Measurements from ENCODE around the gene LGR6. TPM values are rescaled to one million over a fixed set of nuclear protein-coding genes. Genes with fewer than 3 reads are reported as not detected.

LGR6 gene
- total RNA-seq, 4 donors from 2014 or later, result 0.15 TPM; not detected in 3

DNA sequence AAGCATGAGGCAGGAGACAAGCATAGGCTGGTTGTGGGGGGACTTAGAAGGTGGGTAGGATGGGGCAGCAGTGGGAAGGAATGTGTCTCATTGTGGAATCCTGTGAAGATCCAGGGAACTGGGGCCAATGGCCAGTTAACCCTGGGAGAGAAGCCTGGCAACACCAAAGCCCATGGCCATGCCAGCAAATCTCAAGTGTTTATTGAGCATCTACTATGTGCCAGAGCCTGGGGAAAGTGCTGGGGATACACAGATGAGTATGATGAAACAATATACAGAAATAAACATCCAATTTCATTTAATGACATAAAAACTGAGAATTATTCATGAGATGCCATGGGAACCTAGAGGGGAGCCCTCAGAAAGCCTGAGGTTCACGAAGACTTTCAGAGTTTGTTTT, 17.4 kb downstream of the LGR6 start:
- DNase-seq (no peak), ATAC-seq (no peak)
- intact Hi-C loops (cut with DNase I; ENCODE audit: low total_unique reads), result no loop called here
- Histone ChIP-seq H3K27me3 (peaks cover 30 to 37% (median 30%) of the 10 kb centered on the region in 3 donors), H3K36me3 (no peaks in the 10 kb centered on the region), H3K27ac (no peak overlapping the region), H3K4me1 (no peaks in the 10 kb centered on the region), H3K9me3 (no peaks in the 10 kb centered on the region), H3K4me3 (no peak overlapping the region)
- TF ChIP-seq, protein P1, sequence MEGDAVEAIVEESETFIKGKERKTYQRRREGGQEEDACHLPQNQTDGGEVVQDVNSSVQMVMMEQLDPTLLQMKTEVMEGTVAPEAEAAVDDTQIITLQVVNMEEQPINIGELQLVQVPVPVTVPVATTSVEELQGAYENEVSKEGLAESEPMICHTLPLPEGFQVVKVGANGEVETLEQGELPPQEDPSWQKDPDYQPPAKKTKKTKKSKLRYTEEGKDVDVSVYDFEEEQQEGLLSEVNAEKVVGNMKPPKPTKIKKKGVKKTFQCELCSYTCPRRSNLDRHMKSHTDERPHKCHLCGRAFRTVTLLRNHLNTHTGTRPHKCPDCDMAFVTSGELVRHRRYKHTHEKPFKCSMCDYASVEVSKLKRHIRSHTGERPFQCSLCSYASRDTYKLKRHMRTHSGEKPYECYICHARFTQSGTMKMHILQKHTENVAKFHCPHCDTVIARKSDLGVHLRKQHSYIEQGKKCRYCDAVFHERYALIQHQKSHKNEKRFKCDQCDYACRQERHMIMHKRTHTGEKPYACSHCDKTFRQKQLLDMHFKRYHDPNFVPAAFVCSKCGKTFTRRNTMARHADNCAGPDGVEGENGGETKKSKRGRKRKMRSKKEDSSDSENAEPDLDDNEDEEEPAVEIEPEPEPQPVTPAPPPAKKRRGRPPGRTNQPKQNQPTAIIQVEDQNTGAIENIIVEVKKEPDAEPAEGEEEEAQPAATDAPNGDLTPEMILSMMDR (IDR thresholded peaks at IDR 0.05 in 4 of 5, conservative IDR thresholded peaks at IDR 0.05 in 1 of 5), result no peak
- no peak for TF ChIP-seq POLR2A (IDR thresholded peaks at IDR 0.05)
- in situ Hi-C loops (cut with MboI; ENCODE audit: low sequenced_read_pairs in 4 of 4), result no loop called here

DNA sequence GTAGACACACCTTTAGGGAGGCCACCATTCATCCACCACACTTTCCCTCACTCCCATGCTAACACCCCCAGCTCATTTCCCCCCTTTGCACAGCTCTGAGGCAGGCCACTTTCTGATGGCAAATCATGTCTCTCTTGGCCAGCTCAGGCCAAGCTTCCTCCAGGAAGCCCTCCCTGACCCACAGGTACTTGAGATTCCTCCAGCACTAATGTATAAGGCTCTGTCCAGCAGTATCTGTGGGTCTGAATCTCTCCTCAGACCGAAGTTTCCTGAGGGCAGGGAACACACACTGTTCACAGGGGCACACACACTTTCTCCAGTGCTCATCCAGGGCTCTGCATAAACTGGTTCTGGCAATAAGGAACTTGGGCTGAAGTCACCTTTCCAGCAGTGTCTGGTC, 19.2 kb downstream of the LGR6 start:
- intact Hi-C loops (cut with DNase I; ENCODE audit: low total_unique reads), result no loop called here
- ATAC-seq (no peak), DNase-seq (no peak)
- Histone ChIP-seq H3K36me3 (no peaks in the 10 kb centered on the region), H3K27ac (no peak overlapping the region), H3K4me1 (no peaks in the 10 kb centered on the region), H3K9me3 (no peaks in the 10 kb centered on the region), H3K4me3 (no peak overlapping the region), H3K27me3 (peaks cover 30 to 39% (median 33%) of the 10 kb centered on the region in 3 donors)
- TF ChIP-seq, protein P1 (IDR thresholded peaks at IDR 0.05 in 4 of 5, conservative IDR thresholded peaks at IDR 0.05 in 1 of 5), result no peak
- TF ChIP-seq POLR2A (IDR thresholded peaks at IDR 0.05), result no peak
- in situ Hi-C loops (cut with MboI; ENCODE audit: low sequenced_read_pairs in 4 of 4), result no loop called here

DNA sequence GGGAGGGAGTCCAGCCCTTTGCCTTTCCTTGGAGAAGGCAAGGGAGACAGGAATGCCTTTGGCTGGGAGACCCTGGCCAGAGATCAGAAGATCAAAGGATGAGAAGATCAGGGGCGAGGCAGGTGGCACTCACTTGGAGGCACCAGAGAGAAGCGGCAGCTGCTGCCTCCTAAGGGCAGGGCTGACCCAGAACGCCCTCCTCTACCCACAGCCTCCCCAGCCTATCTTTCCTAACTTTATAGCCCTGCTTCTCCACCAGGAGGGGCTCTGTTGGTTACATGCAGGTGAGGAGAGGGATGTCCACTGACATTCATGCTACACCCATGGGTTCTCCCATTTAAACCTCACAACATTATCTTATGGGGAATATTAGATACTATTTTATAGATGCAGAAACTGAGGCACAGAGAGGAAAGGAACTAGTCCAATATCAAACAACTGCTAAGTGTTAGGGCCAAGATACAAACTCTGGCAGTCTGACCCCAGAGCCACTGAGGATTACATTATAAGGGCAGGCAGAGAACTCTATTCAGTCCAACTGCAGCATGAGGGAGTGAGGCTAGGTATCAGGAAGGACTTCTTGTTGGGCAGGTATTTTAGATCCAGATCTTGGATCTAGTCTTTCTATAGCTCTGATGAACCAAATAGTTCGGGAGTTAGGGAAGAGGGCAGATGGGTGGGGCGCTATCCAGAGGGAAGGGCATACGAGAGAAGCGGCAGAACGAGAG, 19.9 kb downstream of the LGR6 start:
- DNase-seq (no peak), ATAC-seq (no peak)
- H3K4me3 ChIP-seq, result peak overlapping the region in 1 of 4 donors; percentile 34
- H3K4me1 ChIP-seq, result no peaks in the 10 kb centered on the region
- in situ Hi-C loops (cut with MboI; ENCODE audit: low sequenced_read_pairs in 4 of 4) (no loop called here), intact Hi-C loops (cut with DNase I; ENCODE audit: low total_unique reads) (no loop called here)
- H3K27ac ChIP-seq, result no peak overlapping the region
- H3K27me3 ChIP-seq, result peaks cover 30 to 39% (median 33%) of the 10 kb centered on the region in 3 donors
- H3K36me3 ChIP-seq, result no peaks in the 10 kb centered on the region
- no peaks in the 10 kb centered on the region for H3K9me3 ChIP-seq
- TF ChIP-seq, protein P1 (IDR thresholded peaks at IDR 0.05 in 4 of 5, conservative IDR thresholded peaks at IDR 0.05 in 1 of 5), result no peak
- TF ChIP-seq POLR2A (IDR thresholded peaks at IDR 0.05), result no peak

DNA sequence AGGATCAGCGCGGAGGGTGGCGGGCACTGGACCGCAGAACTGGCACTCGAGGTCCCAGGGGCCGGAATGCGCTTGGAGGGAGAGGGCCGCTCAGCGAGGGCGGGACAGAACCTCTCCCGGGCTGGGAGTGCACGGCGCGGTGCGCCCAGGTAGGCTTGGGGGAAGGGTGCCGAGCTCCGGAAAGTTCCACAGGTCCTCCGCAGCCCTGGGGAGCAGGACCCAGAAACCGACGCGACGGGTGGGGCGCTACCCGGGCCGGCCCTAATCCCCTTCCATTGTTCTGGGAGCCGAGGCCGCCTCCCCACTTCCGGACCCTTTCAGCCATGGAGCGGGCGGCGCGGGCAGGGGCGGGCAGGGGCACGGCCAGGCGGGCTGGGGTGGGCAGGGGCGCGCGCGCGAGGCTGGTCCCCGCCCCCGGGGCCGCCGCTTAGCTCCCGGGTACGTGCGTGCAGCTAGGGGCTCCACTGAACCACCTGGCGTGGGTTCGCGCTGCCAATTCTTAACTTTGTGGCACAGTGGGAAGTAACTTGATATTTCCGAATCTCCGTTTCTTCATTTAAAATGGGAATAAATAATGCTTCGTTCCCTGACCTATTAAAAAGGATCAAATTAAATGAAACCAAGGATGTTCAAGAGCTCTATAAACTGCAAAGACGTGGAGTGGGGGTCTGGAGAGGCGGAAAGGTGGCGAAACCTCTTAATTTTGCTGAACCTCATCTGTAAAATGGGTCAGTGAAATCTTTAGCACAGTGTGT, 20.7 kb downstream of the LGR6 start:
- in situ Hi-C loops (cut with MboI; ENCODE audit: low sequenced_read_pairs in 4 of 4), result no loop called here
- intact Hi-C loops (cut with DNase I; ENCODE audit: low total_unique reads), result no loop called here
- ATAC-seq, result no peak

More for the DNA sequence above, 20.7 kb downstream of the LGR6 start:
- peak overlapping the region in 3 of 4 donors; percentile 25 to 34 (median 26) for H3K4me3 ChIP-seq
- H3K27me3 ChIP-seq, result peaks cover 30 to 41% (median 33%) of the 10 kb centered on the region in 3 donors
- H3K9me3 ChIP-seq, result no peaks in the 10 kb centered on the region
- H3K27ac ChIP-seq, result no peak overlapping the region
- H3K4me1 ChIP-seq, result no peaks in the 10 kb centered on the region
- H3K36me3 ChIP-seq, result no peaks in the 10 kb centered on the region
- TF ChIP-seq POLR2A (IDR thresholded peaks at IDR 0.05), result no peak
- TF ChIP-seq, protein P1 (IDR thresholded peaks at IDR 0.05 in 4 of 5, conservative IDR thresholded peaks at IDR 0.05 in 1 of 5), result no peak
- no peak for DNase-seq
